ENCODE data around the gene DPH1.

DNA sequence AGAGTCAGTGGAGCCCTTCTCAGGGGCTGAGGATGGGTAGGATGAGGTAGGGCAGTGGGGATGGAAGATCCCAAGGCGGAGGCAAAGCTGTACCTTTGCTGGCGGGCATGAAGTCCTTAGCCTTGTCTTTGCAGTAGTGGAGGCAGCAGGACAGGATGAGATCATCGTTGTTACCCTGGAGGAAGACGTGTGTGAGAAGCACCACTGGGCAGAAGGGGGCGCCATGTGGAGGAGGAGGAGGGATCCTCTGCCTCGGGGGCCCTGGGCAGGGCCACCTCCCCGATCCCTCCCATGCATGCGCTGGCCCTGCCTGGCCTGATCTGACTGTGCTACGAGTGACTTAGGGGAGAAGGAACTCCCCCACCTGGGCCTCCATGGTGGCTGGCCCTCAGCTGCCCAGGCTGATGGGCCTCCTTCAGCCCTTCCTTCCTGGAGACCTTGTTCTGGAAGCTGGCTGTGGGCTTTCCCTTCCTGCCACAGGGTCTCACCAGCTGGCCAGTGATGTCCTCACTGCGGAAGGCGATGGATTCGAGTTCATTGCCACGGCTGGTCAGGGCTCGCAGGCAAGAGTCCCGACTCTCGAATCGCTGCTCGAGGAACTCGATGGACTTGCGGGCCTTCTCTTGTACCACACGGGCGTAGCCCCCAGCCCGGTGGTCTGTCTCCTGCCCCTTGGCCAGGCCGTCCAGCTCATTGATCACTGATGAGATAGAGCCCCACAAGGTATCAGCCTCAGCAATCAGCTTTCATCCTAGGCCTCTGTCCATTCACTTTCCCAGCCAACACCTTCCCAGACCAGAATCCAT, 35.2 kb downstream of the DPH1 start:
- TF ChIP-seq, protein P1, sequence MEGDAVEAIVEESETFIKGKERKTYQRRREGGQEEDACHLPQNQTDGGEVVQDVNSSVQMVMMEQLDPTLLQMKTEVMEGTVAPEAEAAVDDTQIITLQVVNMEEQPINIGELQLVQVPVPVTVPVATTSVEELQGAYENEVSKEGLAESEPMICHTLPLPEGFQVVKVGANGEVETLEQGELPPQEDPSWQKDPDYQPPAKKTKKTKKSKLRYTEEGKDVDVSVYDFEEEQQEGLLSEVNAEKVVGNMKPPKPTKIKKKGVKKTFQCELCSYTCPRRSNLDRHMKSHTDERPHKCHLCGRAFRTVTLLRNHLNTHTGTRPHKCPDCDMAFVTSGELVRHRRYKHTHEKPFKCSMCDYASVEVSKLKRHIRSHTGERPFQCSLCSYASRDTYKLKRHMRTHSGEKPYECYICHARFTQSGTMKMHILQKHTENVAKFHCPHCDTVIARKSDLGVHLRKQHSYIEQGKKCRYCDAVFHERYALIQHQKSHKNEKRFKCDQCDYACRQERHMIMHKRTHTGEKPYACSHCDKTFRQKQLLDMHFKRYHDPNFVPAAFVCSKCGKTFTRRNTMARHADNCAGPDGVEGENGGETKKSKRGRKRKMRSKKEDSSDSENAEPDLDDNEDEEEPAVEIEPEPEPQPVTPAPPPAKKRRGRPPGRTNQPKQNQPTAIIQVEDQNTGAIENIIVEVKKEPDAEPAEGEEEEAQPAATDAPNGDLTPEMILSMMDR (conservative IDR thresholded peaks at IDR 0.05; ENCODE audit: low read length) = peak; percentile 67
- TF ChIP-seq EZH2phosphoT487 (IDR thresholded peaks at IDR 0.05; ENCODE audit: borderline replicate concordance) = no peak
